HEK293T (cell line): ENCODE data around the gene DYNC1I1.

ENCODE experiments used
- ARNT ChIP-seq: fragments of 450-650 bp; IDR thresholded peaks from 2 replicates; pipeline ENCODE4 v1.6.1; 2017; ENCODE audit warnings: mild to moderate bottlenecking
- BHLHE40 ChIP-seq: fragments of 450-650 bp; IDR thresholded peaks from 2 replicates; pipeline ENCODE4 v1.6.1; 2016; ENCODE audit warnings: mild to moderate bottlenecking, moderate library complexity, borderline replicate concordance
- CTBP1 ChIP-seq: fragments of 450-650 bp; IDR thresholded peaks from 2 replicates; pipeline ENCODE4 v1.6.1; 2016; ENCODE audit warnings: borderline replicate concordance
- FOXA1 ChIP-seq: fragments of 450-650 bp; IDR thresholded peaks from 2 replicates; pipeline ENCODE4 v1.6.1; 2016; ENCODE audit warnings: mild to moderate bottlenecking
- FOXK2 ChIP-seq: fragments of 450-650 bp; IDR thresholded peaks from 2 replicates; pipeline ENCODE4 v1.6.1; 2016; ENCODE audit warnings: mild to moderate bottlenecking
- FOXM1 ChIP-seq: fragments of 450-650 bp; IDR thresholded peaks from 2 replicates; pipeline ENCODE4 v1.6.1; 2017; ENCODE audit warnings: mild to moderate bottlenecking, borderline replicate concordance
- HDGF ChIP-seq: fragments of 450-650 bp; IDR thresholded peaks from 2 replicates; pipeline ENCODE4 v1.6.1; 2017; ENCODE audit warnings: antibody characterized with exemption, borderline replicate concordance
- L3MBTL2 ChIP-seq: fragments of 450-650 bp; conservative IDR thresholded peaks from 2 replicates; pipeline ENCODE4 v1.6.1; 2016; ENCODE audit warnings: mild to moderate bottlenecking
- NFRKB ChIP-seq: fragments of 450-650 bp; IDR thresholded peaks from 2 replicates; pipeline ENCODE4 v1.6.1; 2016; ENCODE audit warnings: mild to moderate bottlenecking, moderate library complexity
- SP1 ChIP-seq: fragments of 450-650 bp; IDR thresholded peaks from 2 replicates; pipeline ENCODE4 v1.6.1; 2017
- TARDBP ChIP-seq: fragments of 450-650 bp; IDR thresholded peaks from 2 replicates; pipeline ENCODE4 v1.6.1; 2016
- ZNF384 ChIP-seq: fragments of 450-650 bp; IDR thresholded peaks from 2 replicates; pipeline ENCODE4 v1.6.1; 2016
- TF ChIP-seq, protein P1 (sequence below): fragments of 450-650 bp; IDR thresholded peaks from 2 replicates; pipeline ENCODE4 v1.6.1; 2016

DNA sequence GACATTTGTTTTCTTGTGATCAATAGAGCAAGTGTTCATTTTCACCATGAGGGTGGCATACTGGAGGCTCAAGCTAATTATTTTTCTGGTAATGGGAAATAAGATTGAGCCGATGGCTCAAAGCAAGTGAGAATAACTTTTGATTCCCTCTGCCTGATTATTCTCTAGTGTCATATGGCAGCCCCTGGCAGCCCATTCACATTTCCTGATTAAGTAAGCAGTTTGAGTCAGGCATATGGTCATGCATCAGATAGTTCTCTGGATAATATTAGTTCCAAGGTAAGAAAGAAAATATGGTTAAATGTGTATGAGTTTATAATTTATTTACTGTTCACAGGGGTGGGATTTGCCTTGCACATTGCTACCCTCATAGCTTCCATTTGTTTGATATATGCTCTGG is 109.2 kb downstream of the DYNC1I1 start:
- TF ChIP-seq ZNF384 (no peak), FOXA1 (no peak), TARDBP (no peak), FOXM1 (no peak), SP1 (no peak), FOXK2 (no peak), BHLHE40 (no peak), HDGF (no peak), L3MBTL2 (no peak), ARNT (no peak), CTBP1 (no peak), NFRKB (no peak)
- TF ChIP-seq, protein P1, sequence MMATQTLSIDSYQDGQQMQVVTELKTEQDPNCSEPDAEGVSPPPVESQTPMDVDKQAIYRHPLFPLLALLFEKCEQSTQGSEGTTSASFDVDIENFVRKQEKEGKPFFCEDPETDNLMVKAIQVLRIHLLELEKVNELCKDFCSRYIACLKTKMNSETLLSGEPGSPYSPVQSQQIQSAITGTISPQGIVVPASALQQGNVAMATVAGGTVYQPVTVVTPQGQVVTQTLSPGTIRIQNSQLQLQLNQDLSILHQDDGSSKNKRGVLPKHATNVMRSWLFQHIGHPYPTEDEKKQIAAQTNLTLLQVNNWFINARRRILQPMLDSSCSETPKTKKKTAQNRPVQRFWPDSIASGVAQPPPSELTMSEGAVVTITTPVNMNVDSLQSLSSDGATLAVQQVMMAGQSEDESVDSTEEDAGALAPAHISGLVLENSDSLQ, result no peak
